ENCODE measurements around the gene TCEAL8. TPM values are rescaled to one million over a fixed set of nuclear protein-coding genes. Genes with fewer than 3 reads are reported as not detected.
A peak's percentile ranks its signal among the peaks of the same experiment; 100 is the strongest.

Gene TCEAL8
- total RNA-seq, result 143 and 153 TPM in 2 replicates
- 123 and 127 TPM in 2 replicates for polyA plus RNA-seq

GRCh38 chrX:103254921-103255493 lies at the start of gene TCEAL8:
TSS of gene TCEAL8 (minus strand) at chrX:103255155. CDS start at chrX:103253979, 1,176 bp downstream.
- H3K36me3 ChIP-seq (replicated peaks; ENCODE audit: insufficient read depth, low read depth), result no peaks in the 10 kb centered on the region
- TF ChIP-seq EZH2 (IDR thresholded peaks at IDR 0.05; ENCODE audit: borderline replicate concordance) (no peak), EZH2phosphoT487 (IDR thresholded peaks at IDR 0.05; ENCODE audit: low read depth, severe bottlenecking, unreplicated experiment) (no peak), CTCF (IDR thresholded peaks at IDR 0.05; ENCODE audit: poor library complexity) (no peak)
- H3K27me3 ChIP-seq, result no peaks in the 10 kb centered on the region
- 34% methylated on average over 22 of the region's 22 CpGs for WGBS (ENCODE audit: low lambda C conversion rate, missing lambda C conversion rate)
- peak within 1 kb of the TSS; percentile 78 for H2AFZ ChIP-seq
- peak within 1 kb of the TSS; percentile 69 for H3K4me3 ChIP-seq
- H3K27ac ChIP-seq, result peak within 1 kb of the TSS; percentile 98
- DNase-seq (ENCODE audit: low spot score), result peak; percentile 89
- H4K20me1 ChIP-seq (ENCODE audit: insufficient read depth, poor library complexity, severe bottlenecking), result no peaks in the 10 kb centered on the region
- H3K79me2 ChIP-seq, result peaks cover 13% of the 10 kb centered on the region
- peak within 1 kb of the TSS; percentile 81 for H3K4me2 ChIP-seq
- no peaks in the 10 kb centered on the region for H3K9me2 ChIP-seq (replicated peaks; ENCODE audit: insufficient read depth)
- H3K4me1 ChIP-seq (ENCODE audit: insufficient read depth), result peaks cover 6% of the 10 kb centered on the region
- no peaks in the 10 kb centered on the region for H3K9me3 ChIP-seq (ENCODE audit: low read depth)

- no peaks in the 10 kb centered on the region for H3K36me3 ChIP-seq (replicated peaks; ENCODE audit: insufficient read depth, low read depth)
- no peak overlapping the region for H2AFZ ChIP-seq
- H3K27me3 ChIP-seq, result no peaks in the 10 kb centered on the region
- no peaks in the 10 kb centered on the region for H4K20me1 ChIP-seq (ENCODE audit: insufficient read depth, poor library complexity, severe bottlenecking)
- no peaks in the 10 kb centered on the region for H3K9me3 ChIP-seq (ENCODE audit: low read depth)
- no peak for TF ChIP-seq CTCF (IDR thresholded peaks at IDR 0.05; ENCODE audit: poor library complexity)
- no peak for DNase-seq (ENCODE audit: low spot score)
- no peaks in the 10 kb centered on the region for H3K79me2 ChIP-seq
- H3K4me3 ChIP-seq, result no peak overlapping the region
- no peaks in the 10 kb centered on the region for H3K4me1 ChIP-seq (ENCODE audit: insufficient read depth)
- no peak overlapping the region for H3K27ac ChIP-seq
- no peak overlapping the region for H3K4me2 ChIP-seq
- no peaks in the 10 kb centered on the region for H3K9me2 ChIP-seq (replicated peaks; ENCODE audit: insufficient read depth)
These were observed 49.8 kb upstream of the TCEAL8 start for GRCh38 chrX:103304705-103305104.

DNA sequence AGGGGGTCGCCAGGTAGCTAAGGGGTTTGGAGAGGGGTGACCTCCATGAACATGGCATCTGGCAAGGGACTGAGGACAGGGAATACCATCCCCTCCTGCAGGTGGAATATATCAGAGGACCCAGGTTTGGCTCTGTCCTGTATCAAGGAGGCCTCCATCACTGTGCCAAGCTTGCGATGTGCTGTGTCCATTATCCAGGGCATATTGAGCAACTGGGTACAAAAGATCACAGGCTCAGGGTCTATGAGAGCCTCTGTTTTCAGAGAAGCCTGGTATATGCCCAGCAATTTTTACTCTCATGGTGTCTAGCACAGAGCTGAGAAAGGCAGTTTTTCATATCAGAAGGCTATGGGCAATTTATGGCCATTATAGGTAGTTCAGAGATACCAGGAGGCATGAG lies 38.2 kb upstream of the TCEAL8 start:
- Histone ChIP-seq H3K79me2 (no peaks in the 10 kb centered on the region), H3K9me2 (replicated peaks; ENCODE audit: insufficient read depth) (no peaks in the 10 kb centered on the region), H3K4me2 (no peak overlapping the region), H2AFZ (no peak overlapping the region), H4K20me1 (ENCODE audit: insufficient read depth, poor library complexity, severe bottlenecking) (no peaks in the 10 kb centered on the region), H3K36me3 (replicated peaks; ENCODE audit: insufficient read depth, low read depth) (no peaks in the 10 kb centered on the region), H3K4me3 (no peak overlapping the region), H3K27me3 (no peaks in the 10 kb centered on the region), H3K4me1 (ENCODE audit: insufficient read depth) (no peaks in the 10 kb centered on the region), H3K9me3 (ENCODE audit: low read depth) (no peaks in the 10 kb centered on the region), H3K27ac (no peak overlapping the region)
- no peak for DNase-seq (ENCODE audit: low spot score)
- TF ChIP-seq EZH2 (IDR thresholded peaks at IDR 0.05; ENCODE audit: borderline replicate concordance), result no peak
- no peak for TF ChIP-seq EZH2phosphoT487 (IDR thresholded peaks at IDR 0.05; ENCODE audit: low read depth, severe bottlenecking, unreplicated experiment)
- no peak for TF ChIP-seq CTCF (IDR thresholded peaks at IDR 0.05; ENCODE audit: poor library complexity)
- WGBS (ENCODE audit: low lambda C conversion rate, missing lambda C conversion rate), result 67% methylated on average over 2 of the region's 2 CpGs

DNA sequence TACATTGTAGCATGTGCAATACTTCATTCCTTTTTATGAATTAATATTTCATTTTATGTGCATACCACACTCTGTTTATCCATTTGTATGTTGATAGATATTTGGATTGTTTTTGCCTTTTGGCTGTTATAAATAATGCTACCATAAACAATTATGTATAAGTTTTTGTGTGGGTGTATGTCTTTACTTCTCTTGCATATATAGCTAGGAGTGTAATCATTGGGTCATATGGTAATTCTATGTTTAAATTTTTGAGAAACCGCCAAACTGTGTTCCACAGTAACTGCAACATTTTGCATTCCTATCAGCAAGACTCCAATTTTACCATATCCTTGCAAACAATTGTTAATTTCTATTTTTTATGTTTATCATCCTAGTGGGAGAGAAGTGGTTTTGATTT lies 24.7 kb upstream of the TCEAL8 start:
- TF ChIP-seq EZH2 (IDR thresholded peaks at IDR 0.05; ENCODE audit: borderline replicate concordance) (no peak), EZH2phosphoT487 (IDR thresholded peaks at IDR 0.05; ENCODE audit: low read depth, severe bottlenecking, unreplicated experiment) (no peak), CTCF (IDR thresholded peaks at IDR 0.05; ENCODE audit: poor library complexity) (no peak)
- Histone ChIP-seq H3K27ac (no peak overlapping the region), H3K9me2 (replicated peaks; ENCODE audit: insufficient read depth) (no peaks in the 10 kb centered on the region), H3K36me3 (replicated peaks; ENCODE audit: insufficient read depth, low read depth) (no peaks in the 10 kb centered on the region), H3K27me3 (no peaks in the 10 kb centered on the region), H2AFZ (no peak overlapping the region), H3K4me2 (no peak overlapping the region), H3K4me1 (ENCODE audit: insufficient read depth) (no peaks in the 10 kb centered on the region), H3K4me3 (no peak overlapping the region), H4K20me1 (ENCODE audit: insufficient read depth, poor library complexity, severe bottlenecking) (no peaks in the 10 kb centered on the region), H3K9me3 (ENCODE audit: low read depth) (no peaks in the 10 kb centered on the region), H3K79me2 (no peaks in the 10 kb centered on the region)
- 88% methylated on average over 1 of the region's 1 CpG for WGBS (ENCODE audit: low lambda C conversion rate, missing lambda C conversion rate)
- no peak for DNase-seq (ENCODE audit: low spot score)

Measured in hepatocyte (in vitro differentiated cells).